OCI-LY3 (cell line): Measurements from ENCODE around the gene CAMSAP2.

Experiments
- H2AFZ ChIP-seq: fragments of 200-600, 300-600 bp; shearing (Covaris generic); 2 replicates; pipeline ENCODE4 v1.6.0; 2014; ENCODE audit warnings: antibody characterized with exemption, low read depth, low read length
- H3K27ac ChIP-seq: fragments of 200-600, 300-600 bp; sonication (generic); 2 replicates; pipeline ENCODE4 v1.5.1; 2014; ENCODE audit warnings: mild to moderate bottlenecking, low read length, moderate library complexity, mixed read lengths
- H3K27me3 ChIP-seq: fragments of 200-600, 300-600 bp; sonication (generic); 2 replicates; pipeline ENCODE4 v1.6.1; 2014; ENCODE audit warnings: low read depth, low read length, mixed read lengths
- H3K36me3 ChIP-seq: fragments of 200-600, 300-600 bp; sonication (generic); replicated peaks from 2 replicates; pipeline ENCODE3; 2014; ENCODE audit warnings: low read depth, low read length, mixed read lengths
- H3K4me1 ChIP-seq: fragments of 300-600, 200-600 bp; sonication (generic); 2 replicates; pipeline ENCODE4 v1.6.1; 2014; ENCODE audit warnings: low read length, mixed read lengths
- H3K4me2 ChIP-seq: fragments of 200-600, 300-600 bp; sonication (generic); 2 replicates; pipeline ENCODE4 v1.6.1; 2014; ENCODE audit warnings: low read length, mixed read lengths
- H3K4me3 ChIP-seq: fragments of 300-600, 200-600 bp; sonication (generic); 2 replicates; pipeline ENCODE4 v1.5.1; 2014; ENCODE audit warnings: antibody characterized with exemption, mild to moderate bottlenecking, low read length, moderate library complexity
- H3K79me2 ChIP-seq: fragments of 300-600, 200-600 bp; shearing (Covaris generic); 2 replicates; pipeline ENCODE4 v1.6.1; 2014; ENCODE audit warnings: mild to moderate bottlenecking, low read length, mixed read lengths
- H3K9ac ChIP-seq: fragments of 300-600, 200-600 bp; shearing (Covaris generic); 2 replicates; pipeline ENCODE4 v1.6.0; 2014; ENCODE audit warnings: mild to moderate bottlenecking, low read length, moderate library complexity
- H3K9me3 ChIP-seq: fragments of 200-600, 300-600 bp; shearing (Covaris generic); 2 replicates; pipeline ENCODE4 v1.6.1; 2014; ENCODE audit warnings: low read length, mixed read lengths; ENCODE audit not compliant: insufficient read depth
- H4K20me1 ChIP-seq: fragments of 200-600, 300-600 bp; sonication (generic); 2 replicates; pipeline ENCODE4 v1.6.1; 2016; ENCODE audit warnings: low read length, mixed read lengths; ENCODE audit not compliant: insufficient read depth
- EZH2phosphoT487 ChIP-seq: fragments of 200-600 bp; shearing (Covaris generic); IDR thresholded peaks from 2 replicates; pipeline ENCODE4 v1.6.1; 2018; ENCODE audit warnings: antibody characterized with exemption, mixed run types, low read depth
- TF ChIP-seq, protein P1 (sequence below): fragments of 200-600, 300-600 bp; sonication (generic); IDR thresholded peaks from 2 replicates; pipeline ENCODE4 v1.5.1; 2014; ENCODE audit warnings: antibody characterized with exemption, low read length, low read depth

The CAMSAP2 gene

DNA sequence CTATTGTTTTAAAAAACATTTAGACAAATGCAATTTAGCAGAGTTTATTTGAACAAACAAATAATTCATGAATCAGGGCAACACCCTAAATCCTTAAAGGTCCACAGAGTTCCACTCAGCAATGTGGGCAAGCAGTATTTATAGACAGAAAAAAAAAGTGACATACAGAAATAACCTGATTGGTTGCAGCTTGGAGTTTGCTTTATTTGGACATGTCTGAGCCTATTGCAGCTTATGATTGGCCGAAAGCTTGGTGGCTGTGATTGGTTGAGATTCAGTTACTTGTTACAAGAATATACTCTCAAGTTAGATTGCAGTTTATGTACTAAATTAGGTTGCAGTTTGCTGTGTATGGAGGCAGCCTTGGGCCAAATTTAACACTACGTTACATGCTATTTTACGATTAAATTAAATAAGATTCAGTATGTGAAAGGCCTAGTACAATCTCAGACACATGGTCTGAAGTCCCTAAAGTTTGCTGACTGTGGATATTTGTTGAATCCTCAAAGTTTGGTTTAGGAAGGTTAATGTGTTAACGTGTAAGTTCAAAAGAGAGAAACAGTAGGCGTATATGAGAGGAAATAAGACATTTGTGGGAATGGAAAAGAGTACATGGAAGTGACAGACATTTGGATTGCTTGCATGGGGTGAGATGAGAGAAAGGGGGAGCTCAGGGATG is 6.9 kb upstream of the CAMSAP2 start:
- Histone ChIP-seq H3K9me3 (no peaks in the 10 kb centered on the region), H3K79me2 (no peaks in the 10 kb centered on the region), H3K9ac (no peak overlapping the region), H3K4me1 (no peaks in the 10 kb centered on the region), H3K36me3 (no peaks in the 10 kb centered on the region), H2AFZ (no peak overlapping the region), H3K4me3 (no peak overlapping the region), H4K20me1 (no peaks in the 10 kb centered on the region), H3K27me3 (no peaks in the 10 kb centered on the region), H3K4me2 (no peak overlapping the region), H3K27ac (no peak overlapping the region)
- TF ChIP-seq, protein P1, sequence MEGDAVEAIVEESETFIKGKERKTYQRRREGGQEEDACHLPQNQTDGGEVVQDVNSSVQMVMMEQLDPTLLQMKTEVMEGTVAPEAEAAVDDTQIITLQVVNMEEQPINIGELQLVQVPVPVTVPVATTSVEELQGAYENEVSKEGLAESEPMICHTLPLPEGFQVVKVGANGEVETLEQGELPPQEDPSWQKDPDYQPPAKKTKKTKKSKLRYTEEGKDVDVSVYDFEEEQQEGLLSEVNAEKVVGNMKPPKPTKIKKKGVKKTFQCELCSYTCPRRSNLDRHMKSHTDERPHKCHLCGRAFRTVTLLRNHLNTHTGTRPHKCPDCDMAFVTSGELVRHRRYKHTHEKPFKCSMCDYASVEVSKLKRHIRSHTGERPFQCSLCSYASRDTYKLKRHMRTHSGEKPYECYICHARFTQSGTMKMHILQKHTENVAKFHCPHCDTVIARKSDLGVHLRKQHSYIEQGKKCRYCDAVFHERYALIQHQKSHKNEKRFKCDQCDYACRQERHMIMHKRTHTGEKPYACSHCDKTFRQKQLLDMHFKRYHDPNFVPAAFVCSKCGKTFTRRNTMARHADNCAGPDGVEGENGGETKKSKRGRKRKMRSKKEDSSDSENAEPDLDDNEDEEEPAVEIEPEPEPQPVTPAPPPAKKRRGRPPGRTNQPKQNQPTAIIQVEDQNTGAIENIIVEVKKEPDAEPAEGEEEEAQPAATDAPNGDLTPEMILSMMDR = no peak
- no peak for TF ChIP-seq EZH2phosphoT487

DNA sequence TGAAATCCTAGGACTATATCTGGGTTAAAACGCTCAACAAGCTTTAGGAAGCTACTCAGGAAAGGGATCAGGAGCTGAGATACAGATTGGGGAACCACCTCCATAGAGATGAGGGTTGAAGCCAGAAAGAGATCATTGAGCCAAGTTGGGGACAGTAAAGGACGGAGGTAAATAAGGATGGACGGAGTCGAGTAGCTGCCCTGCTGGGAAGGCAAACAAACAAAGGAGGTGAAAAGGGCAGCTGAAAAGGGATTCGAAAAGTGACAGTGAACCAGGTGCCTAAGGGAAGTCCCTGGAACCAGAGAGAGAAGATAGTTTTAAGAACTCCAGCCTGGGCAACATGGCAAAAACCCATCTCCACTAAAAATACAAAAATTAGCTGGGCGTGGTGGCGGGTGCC is 6.3 kb upstream of the CAMSAP2 start:
- H3K4me3 ChIP-seq = no peak overlapping the region

DNA sequence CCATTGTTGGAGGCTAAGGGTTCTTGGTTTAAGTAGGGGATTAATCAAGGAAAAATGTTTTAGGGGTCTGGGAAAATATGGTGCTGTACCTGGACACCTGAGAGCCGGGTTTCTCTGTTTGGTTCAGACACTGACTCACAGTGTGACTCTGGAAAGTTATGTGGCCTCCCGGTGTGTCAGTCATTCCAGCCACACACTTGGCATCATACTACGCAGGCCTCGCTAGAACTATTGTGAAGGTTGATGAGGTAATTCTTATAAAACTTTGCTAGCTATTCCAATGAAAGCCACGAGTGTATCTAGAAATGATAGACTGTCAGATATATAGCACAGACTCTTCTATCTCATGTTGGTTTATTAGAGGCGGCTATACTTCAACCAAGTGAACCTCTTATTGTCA is 4.8 kb upstream of the CAMSAP2 start:
- H3K9me3 ChIP-seq = no peaks in the 10 kb centered on the region
- no peaks in the 10 kb centered on the region for H3K36me3 ChIP-seq
- H3K9ac ChIP-seq = no peak overlapping the region
- TF ChIP-seq EZH2phosphoT487 = no peak
- TF ChIP-seq, protein P1 = no peak
- H3K27ac ChIP-seq = no peak overlapping the region
- no peak overlapping the region for H3K4me2 ChIP-seq
- H3K4me1 ChIP-seq = peaks cover 9% of the 10 kb centered on the region
- H3K27me3 ChIP-seq = no peaks in the 10 kb centered on the region
- no peaks in the 10 kb centered on the region for H3K79me2 ChIP-seq
- no peak overlapping the region for H2AFZ ChIP-seq
- H4K20me1 ChIP-seq = no peaks in the 10 kb centered on the region
- no peak overlapping the region for H3K4me3 ChIP-seq

More for the DNA sequence above, 6.3 kb upstream of the CAMSAP2 start:
- Histone ChIP-seq H4K20me1 (no peaks in the 10 kb centered on the region), H3K9ac (no peak overlapping the region), H3K79me2 (no peaks in the 10 kb centered on the region), H3K36me3 (no peaks in the 10 kb centered on the region), H3K4me1 (no peaks in the 10 kb centered on the region), H3K27ac (no peak overlapping the region), H2AFZ (no peak overlapping the region), H3K4me2 (no peak overlapping the region), H3K9me3 (no peaks in the 10 kb centered on the region), H3K27me3 (no peaks in the 10 kb centered on the region)
- TF ChIP-seq EZH2phosphoT487 = no peak

DNA sequence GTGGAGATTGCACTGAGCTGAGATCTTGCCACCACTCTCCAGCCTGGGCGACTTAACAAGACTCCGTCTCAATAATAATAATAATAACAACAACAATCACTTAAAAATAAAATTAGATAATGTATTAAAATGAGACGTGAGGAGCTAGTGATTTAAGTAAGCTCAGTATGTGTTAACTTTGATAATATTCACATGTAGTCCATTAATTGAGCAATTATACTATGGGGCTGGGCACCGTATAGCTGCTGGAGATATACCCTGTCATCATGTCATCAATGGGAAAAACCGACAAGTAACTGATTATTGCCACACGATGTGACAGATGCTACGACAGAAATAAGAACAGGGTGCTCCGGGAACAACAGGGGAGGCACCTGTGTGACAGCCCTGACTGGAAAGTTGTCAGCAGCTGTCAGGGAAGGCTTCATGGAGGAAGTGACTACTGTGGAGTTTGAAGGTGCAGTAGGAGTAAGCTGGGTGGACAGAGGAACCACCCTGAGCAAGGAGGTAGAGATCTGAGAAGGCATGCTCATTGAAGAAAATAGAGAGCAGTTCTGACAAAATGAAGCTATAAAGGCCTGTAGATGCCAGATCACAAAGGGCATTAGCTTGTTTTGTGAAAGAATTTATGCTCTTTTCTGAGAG is 924 bp upstream of the CAMSAP2 start:
- H4K20me1 ChIP-seq = peaks cover 7% of the 10 kb centered on the region; the same call in 1 of the 2 replicates
- H3K79me2 ChIP-seq = peaks cover 24% of the 10 kb centered on the region
- no peaks in the 10 kb centered on the region for H3K9me3 ChIP-seq
- H3K36me3 ChIP-seq = no peaks in the 10 kb centered on the region
- H3K9ac ChIP-seq = peak overlapping the region; percentile 70
- H3K4me1 ChIP-seq = peaks cover 32% of the 10 kb centered on the region
- H2AFZ ChIP-seq = peak overlapping the region; percentile 99
- H3K27me3 ChIP-seq = no peaks in the 10 kb centered on the region
- no peak for TF ChIP-seq EZH2phosphoT487
- TF ChIP-seq, protein P1 = no peak
- H3K27ac ChIP-seq = peak overlapping the region; percentile 26; the same call in 1 of the 2 replicates
- H3K4me3 ChIP-seq = peak overlapping the region; percentile 90
- H3K4me2 ChIP-seq = peak overlapping the region; percentile 94
